Measurements from ENCODE around the gene VSTM2L. TPM values are rescaled to one million over a fixed set of nuclear protein-coding genes. Genes with fewer than 3 reads are reported as not detected.

The VSTM2L gene
- total and polyA plus RNA-seq, 8 donors, result 1.1 to 10.1 (median 2.8) TPM

- 93 to 100% methylated on average over 1 of the region's 1 CpG for WGBS, 2 donors
- Histone ChIP-seq H3K4me3 (no peak overlapping the region), H3K27me3 (no peaks in the 10 kb centered on the region), H3K9me3 (no peaks in the 10 kb centered on the region), H3K4me1 (no peaks in the 10 kb centered on the region), H3K36me3 (no peaks in the 10 kb centered on the region), H3K27ac (no peak overlapping the region)
- no peak for ATAC-seq
- TF ChIP-seq CTCF (IDR thresholded peaks at IDR 0.05), result no peak
- FAIRE-seq, result no peak
- intact Hi-C loops (cut with DNase I), result no loop called here
- DNase-seq, result no peak
Measured at GRCh38 chr20:37879843-37880242, 23.1 kb upstream of the VSTM2L start.

GRCh38 chr20:37880726-37881591 lies 22.0 kb upstream of the VSTM2L start:
- Histone ChIP-seq H3K9me3 (no peaks in the 10 kb centered on the region), H3K4me3 (no peak overlapping the region), H3K27ac (no peak overlapping the region), H3K36me3 (no peaks in the 10 kb centered on the region), H3K4me1 (no peaks in the 10 kb centered on the region), H3K27me3 (no peaks in the 10 kb centered on the region)
- WGBS, 2 donors, result 45% methylated on average over 18 of the region's 18 CpGs
- FAIRE-seq (no peak), DNase-seq (peak in 4 of 6 donors; percentile 21 to 80 (median 48)), ATAC-seq (peak; percentile 13 to 67 (median 30))
- no peak for TF ChIP-seq CTCF (IDR thresholded peaks at IDR 0.05)
- intact Hi-C loops (cut with DNase I), result no loop called here

GRCh38 chr20:37881601-37882343 lies 21.2 kb upstream of the VSTM2L start:
- Histone ChIP-seq H3K27me3 (no peaks in the 10 kb centered on the region), H3K36me3 (no peaks in the 10 kb centered on the region), H3K27ac (no peak overlapping the region), H3K9me3 (no peaks in the 10 kb centered on the region), H3K4me1 (no peaks in the 10 kb centered on the region), H3K4me3 (no peak overlapping the region)
- TF ChIP-seq CTCF (IDR thresholded peaks at IDR 0.05), result no peak
- no peak for ATAC-seq
- no peak for FAIRE-seq
- whole genome bisulfite sequencing, 2 donors, result 78 to 80% methylated on average over 22 of the region's 22 CpGs
- intact Hi-C loops (cut with DNase I), result no loop called here
- DNase-seq, result no peak

DNA sequence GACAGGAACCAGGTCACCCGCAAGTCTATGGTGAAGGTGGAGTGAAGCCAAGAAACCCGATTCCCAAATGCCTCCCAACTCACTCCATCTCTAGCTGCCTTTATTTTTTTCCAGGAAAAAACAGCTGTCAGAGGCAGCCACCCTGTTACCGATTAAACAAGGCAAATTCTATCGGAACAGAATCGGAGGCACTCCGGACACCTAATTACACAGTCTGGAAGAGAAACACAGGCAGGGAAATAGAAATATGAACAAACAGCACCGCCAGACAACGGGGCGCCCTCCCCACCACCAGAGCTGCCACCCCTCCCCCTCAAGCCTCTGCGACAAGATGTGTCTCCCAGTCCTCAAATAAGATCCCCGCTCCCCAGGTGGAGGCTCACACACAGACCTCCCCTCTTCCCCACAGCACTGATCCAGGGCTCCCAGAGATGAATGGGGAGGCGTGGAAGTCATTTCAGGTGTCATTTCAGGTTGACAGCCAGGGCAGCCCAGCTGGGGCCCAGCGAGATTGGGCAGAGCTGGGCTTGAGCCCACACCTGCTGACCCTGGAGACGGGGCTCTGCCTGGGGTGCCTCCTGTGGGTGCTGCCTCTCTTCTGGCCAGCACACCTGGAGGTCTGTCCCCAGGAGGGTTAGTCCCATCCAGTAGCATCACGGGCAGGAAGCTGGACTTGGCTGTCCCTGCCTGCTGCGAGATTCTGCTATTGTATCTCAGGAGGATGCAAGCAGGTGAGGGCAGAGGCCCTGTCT lies 19.8 kb upstream of the VSTM2L start:
- intact Hi-C loops (cut with DNase I), result no loop called here

More for the DNA sequence above, 19.8 kb upstream of the VSTM2L start:
- WGBS, 2 donors, result 67 to 72% methylated on average over 16 of the region's 16 CpGs
- no peaks in the 10 kb centered on the region for H3K27me3 ChIP-seq
- TF ChIP-seq CTCF (IDR thresholded peaks at IDR 0.05), result no peak
- H3K27ac ChIP-seq, result no peak overlapping the region
- H3K4me3 ChIP-seq, result no peak overlapping the region
- no peaks in the 10 kb centered on the region for H3K9me3 ChIP-seq
- DNase-seq (no peak), ATAC-seq (no peak), FAIRE-seq (no peak)
- H3K36me3 ChIP-seq, result no peaks in the 10 kb centered on the region
- no peaks in the 10 kb centered on the region for H3K4me1 ChIP-seq
